OCI-LY1 (cell line): ENCODE measurements around the gene INS.

Experiments used
- CTCF ChIP-seq: fragments of 200-600 bp; sonication (generic), shearing (Covaris generic); IDR thresholded peaks from 2 replicates; pipeline ENCODE4 v1.5.1; 2017; ENCODE audit warnings: mild to moderate bottlenecking, antibody characterized with exemption, low read length, moderate library complexity, mixed read lengths
- EZH2 ChIP-seq: fragments of 200-600 bp; sonication (generic), shearing (Covaris generic); IDR thresholded peaks from 2 replicates; pipeline ENCODE4 v1.8.0; 2017; ENCODE audit warnings: borderline replicate concordance, mixed run types, mild to moderate bottlenecking, antibody characterized with exemption, low read length, moderate library complexity, mixed read lengths

GRCh38 chr11:2175659-2176058 lies 14.7 kb upstream of the INS start:
- no peak for TF ChIP-seq CTCF
- no peak for TF ChIP-seq EZH2
